Stimulated activated CD4-positive, alpha-beta T cell treated with anti-CD3 and anti-CD28 coated beads, Interleukin-1b, Interleukin-23, amount 100 ng/mL, for 4 hours (primary cell): Measurements from ENCODE around the gene CALY.

Experiments
- DNase-seq, 2 donors: peaks; one replicate each; pipeline ENCODE4 v3.0.0-alpha.2; 2020; ENCODE audit warnings: low read depth in 2 of 2

Gene CALY

GRCh38 chr10:133366751-133367150 lies 30.1 kb upstream of the CALY start:
- no peak for DNase-seq

DNA sequence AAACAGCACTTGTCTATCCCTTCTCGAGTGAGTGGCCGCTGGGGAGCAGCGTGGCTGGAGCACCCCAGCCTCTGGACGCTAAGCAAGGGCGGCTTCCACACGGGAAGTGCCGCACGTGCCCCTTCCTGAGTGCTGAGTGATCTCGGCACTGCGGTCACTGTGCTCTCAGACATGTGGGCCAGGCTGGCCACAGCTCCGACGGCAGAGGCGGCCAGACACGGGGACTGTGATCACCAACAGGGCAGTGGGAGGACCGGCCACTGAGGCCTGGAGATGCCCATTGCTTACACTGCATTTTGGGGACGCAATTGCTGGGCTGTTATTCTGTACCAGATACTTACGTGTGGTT lies 29.4 kb upstream of the CALY start:
- no peak for DNase-seq

DNA sequence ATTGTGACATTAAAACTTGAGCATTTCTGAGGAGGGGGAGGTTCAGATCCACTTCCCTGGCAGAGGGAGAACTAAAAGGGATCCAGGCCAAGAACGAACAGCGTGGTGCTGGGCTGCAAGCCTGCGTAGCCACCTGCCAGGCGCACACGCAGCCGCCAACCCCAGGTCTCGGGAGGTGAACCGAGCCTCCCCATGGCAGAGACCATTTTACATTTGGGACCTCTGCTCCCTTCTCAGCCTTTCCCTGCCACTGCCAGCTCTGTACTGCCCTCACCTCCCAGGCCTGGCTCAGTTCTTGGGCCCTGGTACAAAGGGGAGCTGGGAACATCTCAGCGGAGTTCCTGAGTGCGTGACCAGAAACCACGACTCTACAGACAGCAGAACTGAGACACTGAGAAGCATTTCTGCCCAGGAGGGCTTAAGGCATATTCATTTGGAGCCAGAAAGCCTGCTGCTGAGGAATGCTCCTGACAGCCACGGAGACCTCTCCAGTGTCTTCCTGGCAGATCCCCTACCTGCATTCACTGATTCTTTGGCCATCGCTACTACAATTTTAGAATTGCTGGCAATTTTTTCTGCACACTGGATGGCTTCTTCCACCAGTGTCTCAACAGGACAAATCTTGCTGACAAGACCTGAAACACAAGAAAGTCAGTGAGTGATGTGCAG lies 28.9 kb upstream of the CALY start:
- no peak for DNase-seq

GRCh38 chr10:133364645-133365431 lies 28.1 kb upstream of the CALY start:
- DNase-seq: no peak

- no peak for DNase-seq
Observed at GRCh38 chr10:133362846-133363245, 26.1 kb upstream of the CALY start.

GRCh38 chr10:133361773-133362441 lies 25.2 kb upstream of the CALY start:
- no peak for DNase-seq

DNA sequence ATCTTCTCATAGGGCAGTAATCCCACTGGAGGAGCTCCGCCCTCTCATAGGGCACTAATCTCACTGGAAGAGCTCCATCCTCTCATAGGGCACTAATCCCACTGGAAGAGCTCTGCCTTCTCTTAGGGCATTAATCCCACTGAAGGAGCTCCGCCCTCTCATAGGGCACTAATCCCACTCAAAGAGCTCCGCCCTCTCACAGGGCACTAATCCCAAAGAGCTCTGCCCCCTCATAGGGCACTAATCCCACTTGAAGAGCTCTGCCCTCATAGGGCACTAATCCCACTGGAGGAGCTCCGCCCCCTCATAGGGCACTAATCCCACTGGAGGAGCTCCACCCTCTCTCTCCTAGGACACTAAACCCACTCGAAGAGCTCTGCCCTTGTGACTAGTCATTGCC lies 24.5 kb upstream of the CALY start:
- no peak for DNase-seq

DNA sequence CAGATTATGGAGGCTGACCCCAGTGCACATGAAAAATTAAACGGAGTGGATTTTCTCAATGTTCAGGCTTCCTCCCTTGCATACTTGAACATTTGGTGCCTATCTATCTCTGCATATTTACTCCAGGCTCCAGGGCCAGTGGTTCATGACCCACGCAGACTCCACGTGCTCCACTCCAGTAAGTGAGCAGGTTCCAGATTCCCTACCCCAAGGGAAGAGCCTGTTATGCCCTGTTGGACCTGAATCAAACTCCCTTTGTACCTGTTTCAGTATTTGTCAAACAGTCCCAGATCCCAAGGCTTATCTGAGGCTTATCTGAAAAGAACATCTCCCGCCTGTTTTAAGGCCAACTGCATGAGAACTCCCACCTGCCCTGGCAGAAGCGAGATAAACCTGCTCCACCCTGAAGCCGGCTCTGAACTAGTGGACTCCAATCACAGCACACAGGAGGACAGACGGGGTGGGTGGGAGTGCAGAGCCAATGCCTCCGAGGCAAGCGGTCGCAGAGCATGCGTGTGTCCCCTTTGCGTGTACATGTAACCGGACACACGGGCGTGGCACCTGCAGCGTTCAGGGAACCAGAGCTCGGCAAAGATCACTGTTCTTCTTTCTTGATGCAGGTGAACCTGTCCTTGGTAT lies 23.4 kb upstream of the CALY start:
- no peak for DNase-seq

GRCh38 chr10:133359554-133359971 lies 22.9 kb upstream of the CALY start:
- DNase-seq: no peak

DNA sequence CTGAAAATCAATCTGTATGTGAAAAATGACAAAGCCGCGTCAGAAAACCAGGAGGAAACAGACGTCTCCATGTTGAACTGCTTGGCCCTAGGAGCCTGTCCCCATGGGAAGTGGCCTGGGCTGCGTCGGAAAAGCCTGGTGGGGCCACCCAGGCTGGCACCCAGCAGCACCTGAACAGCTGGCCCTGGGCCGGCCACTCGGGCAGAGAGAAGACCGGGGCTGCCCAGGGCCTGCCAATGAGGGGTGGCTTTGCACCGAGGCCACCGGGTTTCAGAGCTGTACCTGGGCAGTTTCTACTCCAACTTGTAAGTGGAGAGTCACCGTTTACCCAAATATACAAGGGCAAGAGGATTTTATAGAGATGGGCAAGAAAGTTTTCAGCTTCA lies 22.2 kb upstream of the CALY start:
- DNase-seq: no peak

- no peak for DNase-seq
Observed at GRCh38 chr10:133358162-133358924, 21.6 kb upstream of the CALY start.

GRCh38 chr10:133357285-133358161 lies 20.8 kb upstream of the CALY start, which contains the start of gene FUOM:
Gene FUOM, minus strand, starts transcription at chr10:133358019. Its CDS starts 12 bp downstream, at chr10:133358007.
- DNase-seq: peak; percentile 51 to 67

DNA sequence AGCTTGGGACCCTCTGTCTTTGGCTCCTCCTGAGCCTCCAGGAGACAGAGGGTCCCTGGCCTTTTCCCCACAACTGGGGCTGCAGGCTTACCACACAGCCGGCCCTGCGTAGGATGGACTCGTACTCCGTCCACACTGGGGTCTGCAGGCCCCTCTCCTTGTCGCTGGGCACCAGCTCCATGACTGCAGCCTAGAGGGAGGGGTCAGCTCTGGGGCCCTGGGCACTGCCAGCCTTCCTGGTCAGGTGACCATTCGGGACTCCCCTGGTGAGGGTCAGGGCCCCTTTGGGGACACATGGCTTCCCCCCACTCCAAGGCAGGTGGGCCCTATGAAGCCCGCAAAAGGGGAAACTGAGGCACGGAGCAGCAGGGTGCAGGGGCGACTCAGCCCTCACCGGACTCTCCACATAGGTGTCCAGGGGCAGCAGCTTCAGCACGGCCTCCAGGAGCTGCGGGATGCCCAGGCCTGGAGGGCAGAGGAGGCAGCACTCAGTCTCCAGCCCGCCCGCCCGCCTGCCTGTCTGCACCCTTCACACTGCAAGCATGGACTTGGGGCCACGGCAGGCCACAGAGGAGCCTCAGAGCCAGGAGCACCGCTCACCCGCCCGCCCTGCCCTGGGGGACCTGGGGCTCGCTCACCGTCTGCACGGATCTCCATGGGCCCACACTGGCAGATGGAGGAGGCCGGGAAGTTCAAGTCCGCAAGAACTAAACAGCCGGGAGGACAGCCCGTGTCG lies 20.0 kb upstream of the CALY start:
- DNase-seq: no peak

GRCh38 chr10:133355991-133356390 lies 19.3 kb upstream of the CALY start:
- DNase-seq: no peak

DNA sequence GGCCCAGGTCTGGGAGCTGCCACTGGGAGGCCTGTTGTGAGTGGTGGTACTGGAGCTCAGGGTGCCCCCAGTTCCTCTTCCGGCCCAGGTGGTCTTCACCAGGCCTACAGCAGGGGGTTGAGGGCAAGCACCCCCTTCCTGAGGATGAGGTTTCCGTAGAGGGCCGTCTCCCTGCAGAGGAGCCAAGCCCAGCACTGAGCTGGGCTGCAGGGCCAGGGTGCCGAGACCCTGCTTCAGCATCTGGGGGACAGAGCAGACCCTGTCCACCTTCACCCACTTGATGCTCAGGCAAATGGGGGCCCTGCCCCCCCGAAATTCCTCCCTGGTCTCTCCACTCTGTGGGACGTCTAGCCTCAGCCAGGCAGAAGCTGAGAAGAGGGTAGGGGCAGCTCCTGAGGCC lies 18.6 kb upstream of the CALY start:
- no peak for DNase-seq

DNA sequence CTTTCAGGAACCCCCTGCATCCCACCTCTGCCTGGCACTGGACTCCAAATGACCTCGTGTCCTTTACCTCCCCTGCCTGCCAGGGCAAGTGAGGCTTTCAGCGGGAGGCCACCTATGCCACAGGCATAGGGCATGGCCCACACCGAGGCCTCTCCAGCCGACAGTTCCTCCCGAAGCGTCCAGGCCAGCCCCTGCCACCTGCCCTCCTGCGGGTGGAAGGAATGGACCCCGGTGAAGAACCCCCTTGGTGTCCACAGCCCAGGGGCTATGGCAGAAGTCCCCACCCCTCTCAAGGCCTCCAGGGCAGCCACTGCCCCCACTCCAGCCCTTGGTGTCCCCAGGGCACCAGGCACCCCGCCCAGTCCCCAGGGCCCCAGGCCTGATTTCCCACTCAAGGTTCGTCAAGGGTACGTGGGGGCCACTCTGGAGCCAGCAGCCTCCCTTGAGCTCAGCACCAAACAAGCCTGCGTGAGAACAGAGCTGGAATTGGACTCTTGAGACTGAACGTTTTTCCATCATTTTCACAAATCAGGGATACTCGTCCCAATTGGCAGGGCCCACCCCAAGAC lies 18.1 kb upstream of the CALY start:
- no peak for DNase-seq

- DNase-seq: no peak
Observed at GRCh38 chr10:133353988-133354605, 17.4 kb upstream of the CALY start.

GRCh38 chr10:133353202-133353959 lies 16.7 kb upstream of the CALY start:
- no peak for DNase-seq
